HCT116 (cell line): Measurements from ENCODE around the gene EMX1. TPM values are rescaled to one million over a fixed set of nuclear protein-coding genes. Genes with fewer than 3 reads are reported as not detected.

Experiments used
- ATAC-seq: fragments of 200-7000 bp; cut with Tn5 transposase; 2 replicates; pipeline ENCODE4 v1.9.1; 2020; ENCODE audit warnings: mild to moderate bottlenecking, moderate library complexity
- BruUV-seq: library from RNA; stranded (reverse); fragments of 400-500 nt; replicated peaks from 2 replicates; lab custom pipeline; 2021; lab: Mats Ljungman, UMichigan
- CTCF ChIA-PET: fragments of 300-600 bp; sonication (Branson Sonifier 250); formaldehyde crosslinking; loops from one replicate; lab custom pipeline; 2021; ENCODE audit warnings: antibody characterized with exemption; lab: Charles Lee
- POLR2A ChIA-PET: fragments of 300-600, 350-600 bp; sonication (Branson Sonifier 250); formaldehyde crosslinking; loops from one replicate; lab custom pipeline; 2021; ENCODE audit warnings: antibody characterized with exemption; lab: Charles Lee
- RAD21 ChIA-PET, 2 experiments: fragments of 300-600 bp; sonication (Branson Sonifier 250); formaldehyde crosslinking; loops; one replicate each; lab custom pipeline; 2023; ENCODE audit warnings: low total read pairs in 2 of 2; ENCODE audit not compliant: uncharacterized antibody in 2 of 2, unreplicated experiment in 2 of 2, low non-redundant PET in 1 of 2; lab: Charles Lee
- DNase-seq: peaks from one replicate; pipeline ENCODE4 v3.0.0-alpha.2; 2010; ENCODE audit warnings: low read depth, low spot score
- H2AFZ ChIP-seq: fragments of 200-600 bp; shearing (Covaris generic), sonication (generic); 2 replicates; pipeline ENCODE4 v1.6.1; 2017; ENCODE audit warnings: low read depth, mixed run types, mixed read lengths, antibody characterized with exemption, low read length; ENCODE audit not compliant: poor library complexity, severe bottlenecking
- H3K27ac ChIP-seq: 2 replicates; pipeline ENCODE4 v1.5.1; 2012; ENCODE audit warnings: low read depth, low read length
- H3K27me3 ChIP-seq: fragments of 200-600 bp; sonication (generic); 2 replicates; pipeline ENCODE4 v1.6.1; 2016; ENCODE audit warnings: mixed run types, low read length, mixed read lengths; ENCODE audit not compliant: insufficient read depth
- H3K36me3 ChIP-seq, 2 experiments: fragments of 200-500 bp in 1 of 2; fragments of 200-600 bp in 1 of 2; sonication (Bioruptor generic) in 1 of 2; sonication (generic) in 1 of 2; 2 replicates each; pipeline versions ENCODE4 v1.5.1 to v1.6.1; 2014 to 2016; ENCODE audit warnings: low read length in 2 of 2, inconsistent platforms in 1 of 2, mixed read lengths in 1 of 2, mixed run types in 1 of 2; ENCODE audit not compliant: insufficient read depth in 2 of 2, control insufficient read depth in 1 of 2
- H3K4me1 ChIP-seq, 2 experiments: fragments of 200-600 bp in 1 of 2; sonication (generic) in 1 of 2; 2 replicates each; pipeline versions ENCODE4 v1.5.1 to v1.6.1; 2012 to 2017; ENCODE audit warnings: low read length in 2 of 2, inconsistent platforms in 1 of 2, mild to moderate bottlenecking in 1 of 2, mixed read lengths in 1 of 2, mixed run types in 1 of 2, moderate library complexity in 1 of 2; ENCODE audit not compliant: insufficient read depth in 2 of 2, control insufficient read depth in 1 of 2
- H3K4me2 ChIP-seq: fragments of 200-600 bp; sonication (generic); 2 replicates; pipeline ENCODE4 v1.6.1; 2017; ENCODE audit warnings: mixed run types, low read length, mixed read lengths
- H3K4me3 ChIP-seq, 2 experiments: fragments of 200-600 bp in 1 of 2; sonication (generic) in 1 of 2; replicated peaks in 1 of 2; 2 replicates each; pipeline ENCODE4 v1.5.1; 2011 to 2016; ENCODE audit warnings: low read length in 2 of 2, control low read depth in 1 of 2, low read depth in 1 of 2, mild to moderate bottlenecking in 1 of 2, mixed read lengths in 1 of 2, mixed run types in 1 of 2
- H3K79me2 ChIP-seq: fragments of 200-600 bp; sonication (generic); 2 replicates; pipeline ENCODE4 v1.6.1; 2017; ENCODE audit warnings: mild to moderate bottlenecking, mixed run types, low read length, moderate library complexity, mixed read lengths; ENCODE audit not compliant: insufficient read depth
- H3K9ac ChIP-seq: fragments of 200-600 bp; sonication (generic); 2 replicates; pipeline ENCODE4 v1.6.1; 2016; ENCODE audit warnings: low read length, mixed read lengths
- H3K9me2 ChIP-seq: fragments of 200-600 bp; sonication (generic), shearing (Covaris generic); 2 replicates; pipeline ENCODE4 v1.6.1; 2017; ENCODE audit warnings: mixed run types, mild to moderate bottlenecking, moderate library complexity; ENCODE audit not compliant: insufficient read depth
- H3K9me3 ChIP-seq, 2 experiments: fragments of 200-500 bp in 1 of 2; fragments of 200-600 bp in 1 of 2; sonication (Bioruptor generic) in 1 of 2; sonication (generic) in 1 of 2; 2 replicates each; pipeline ENCODE4 v1.6.1; 2014 to 2017; ENCODE audit warnings: low read length in 2 of 2, mixed read lengths in 2 of 2, inconsistent platforms in 1 of 2, low read depth in 1 of 2, mild to moderate bottlenecking in 1 of 2, mixed run types in 1 of 2, moderate library complexity in 1 of 2; ENCODE audit not compliant: control insufficient read depth in 1 of 2, insufficient read depth in 1 of 2
- H4K20me1 ChIP-seq: fragments of 200-600 bp; sonication (generic), shearing (Covaris generic); 2 replicates; pipeline ENCODE4 v1.6.1; 2017; ENCODE audit warnings: mixed run types, mild to moderate bottlenecking, moderate library complexity; ENCODE audit not compliant: insufficient read depth
- ATF3 ChIP-seq: IDR thresholded peaks from 2 replicates; pipeline ENCODE4 v1.6.1; 2012
- CBX3 ChIP-seq: IDR thresholded peaks from 2 replicates; pipeline ENCODE4 v1.6.1; 2012; ENCODE audit warnings: low read depth
- CEBPB ChIP-seq: IDR thresholded peaks from 2 replicates; pipeline ENCODE4 v1.6.1; 2012; ENCODE audit warnings: low read depth
- EGR1 ChIP-seq: IDR thresholded peaks from 2 replicates; pipeline ENCODE4 v1.6.1; 2012; ENCODE audit warnings: low read depth
- EZH2phosphoT487 ChIP-seq: fragments of 200-600 bp; IDR thresholded peaks from 2 replicates; pipeline ENCODE4 v1.6.1; 2018; ENCODE audit warnings: antibody characterized with exemption, borderline replicate concordance
- FOSL1 ChIP-seq: IDR thresholded peaks from 2 replicates; pipeline ENCODE4 v1.6.1; 2012; ENCODE audit warnings: low read depth
- MAX ChIP-seq: IDR thresholded peaks from 2 replicates; pipeline ENCODE4 v1.6.1; 2012
- POLR2A ChIP-seq: IDR thresholded peaks from 2 replicates; pipeline ENCODE4 v1.7.0; 2011; ENCODE audit warnings: borderline replicate concordance; ENCODE audit not compliant: insufficient read depth, insufficient read length; ENCODE audit errors: extremely low read depth
- RAD21 ChIP-seq: IDR thresholded peaks from 2 replicates; pipeline ENCODE4 v1.6.1; 2012; ENCODE audit warnings: low read depth, mild to moderate bottlenecking
- REST ChIP-seq: IDR thresholded peaks from 2 replicates; pipeline ENCODE4 v1.6.1; 2012; ENCODE audit warnings: low read depth
- SIN3A ChIP-seq: IDR thresholded peaks from 2 replicates; pipeline ENCODE4 v1.6.1; 2012; ENCODE audit warnings: low read depth
- SP1 ChIP-seq: IDR thresholded peaks from 2 replicates; pipeline ENCODE4 v1.6.1; 2012; ENCODE audit warnings: low read depth
- TCF7L2 ChIP-seq: IDR thresholded peaks from 2 replicates; pipeline ENCODE4 v1.7.0; 2011; ENCODE audit warnings: borderline replicate concordance, inconsistent platforms; ENCODE audit not compliant: insufficient read depth, insufficient read length; ENCODE audit errors: extremely low read depth
- ZFX ChIP-seq: fragments of 450-650 bp; IDR thresholded peaks from 2 replicates; pipeline ENCODE4 v1.6.1; 2017
- intact Hi-C: fragments of 100-400 bp; cut with micrococcal nuclease; formaldehyde crosslinking; loops from 2 replicates; pipeline ENCODE4 v1.10.0; 2022
- total RNA-seq: library from RNA; stranded (reverse); gene quantifications from one replicate; pipeline ENCODE4 v1.2.1, GENCODE V29; 2021; ENCODE audit not compliant: unreplicated experiment

EMX1 gene
- total RNA-seq, 1 experiment from 2014 or later = 3.1 TPM

- Histone ChIP-seq H3K9ac (no peak overlapping the region), H3K36me3 (no peaks in the 10 kb centered on the region), H2AFZ (no peak overlapping the region), H3K4me1 (no peaks in the 10 kb centered on the region), H3K9me3 (no peaks in the 10 kb centered on the region), H3K4me2 (no peak overlapping the region), H3K27me3 (no peaks in the 10 kb centered on the region), H3K9me2 (no peaks in the 10 kb centered on the region), H3K4me3 (no peak overlapping the region), H3K27ac (no peak overlapping the region), H3K79me2 (no peaks in the 10 kb centered on the region), H4K20me1 (no peaks in the 10 kb centered on the region)
- BruUV-seq = no TSS peak
- intact Hi-C loops = no loop called here
- TF ChIP-seq EZH2phosphoT487 (no peak), REST (no peak), SP1 (no peak), TCF7L2 (no peak), POLR2A (no peak), CBX3 (no peak), CEBPB (no peak), EGR1 (no peak), ATF3 (no peak), SIN3A (no peak), RAD21 (no peak), ZFX (no peak), MAX (no peak), FOSL1 (no peak)
- ChIA-PET CTCF (no interaction called here), POLR2A (no interaction called here), RAD21 (no interaction called here)
- DNase-seq (no peak), ATAC-seq (no peak)
Observed at GRCh38 chr2:72945450-72946019, 28.2 kb downstream of the EMX1 start.
